Spleen (tissue), 7 donors: Measurements from ENCODE around the gene DTD1.

Experiments used
- POLR2A ChIP-seq, 3 donors: fragments of 450-650 bp; IDR thresholded peaks; one replicate each; pipeline ENCODE4 v1.5.1; 2017; ENCODE audit warnings: antibody characterized with exemption in 3 of 3, mild to moderate bottlenecking in 1 of 3
- POLR2AphosphoS5 ChIP-seq, 3 donors: sonication (generic); formaldehyde crosslinking; IDR thresholded peaks; one replicate each; pipeline ENCODE4 v1.5.1; 2017; ENCODE audit warnings: antibody characterized with exemption in 3 of 3
- TF ChIP-seq, protein P1 (sequence below), 11 experiments: fragments of 200-600 bp in 7 of 11; fragments of 450-650 bp in 4 of 11; sonication (generic) in 4 of 11; IDR thresholded peaks in 8 of 11; conservative IDR thresholded peaks in 3 of 11; 1 replicate in 7 of 11; 2 replicates in 4 of 11; pipeline versions ENCODE4 v1.4.0 to v1.8.0; 2016 to 2021; ENCODE audit warnings: antibody characterized with exemption in 11 of 11, inconsistent platforms in 4 of 11, mild to moderate bottlenecking in 1 of 11
- donor health status: DM: no; HTN: no; CAD: no; lungs with moderate emphysema.
- donor health status: DM: no; HTN: no; CAD: no.
- donor health status: DM: no; HTN: no; CAD: no.

DNA sequence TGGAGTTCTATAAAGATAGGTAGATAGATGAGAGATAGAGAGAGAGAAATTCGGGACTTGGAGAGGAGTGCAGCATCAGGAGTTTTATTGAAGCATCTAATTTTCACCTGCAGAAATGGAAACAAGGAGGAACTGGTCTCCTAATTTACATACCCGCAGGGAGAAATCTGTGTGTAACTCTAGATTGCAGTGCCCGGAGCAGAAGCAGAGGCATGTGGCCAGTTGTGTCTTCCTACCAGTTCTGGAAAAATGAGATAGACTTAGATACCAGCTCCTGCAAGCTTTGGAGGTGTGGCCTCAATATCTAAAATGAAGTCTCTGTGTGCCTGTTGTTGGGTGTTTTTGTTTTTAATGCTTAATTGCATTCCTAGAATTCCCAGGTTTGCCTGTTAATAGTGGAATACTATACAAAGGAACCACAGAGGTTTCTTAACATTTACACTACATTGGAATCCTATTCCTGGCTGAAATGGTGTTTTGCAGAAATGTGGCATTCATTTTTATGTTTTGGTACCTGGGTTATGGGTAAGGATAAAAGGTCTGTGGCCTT lies 57.4 kb downstream of the DTD1 start:
- TF ChIP-seq POLR2AphosphoS5 (IDR thresholded peaks at IDR 0.05) (no peak), POLR2A (IDR thresholded peaks at IDR 0.05) (no peak)
- TF ChIP-seq, protein P1, sequence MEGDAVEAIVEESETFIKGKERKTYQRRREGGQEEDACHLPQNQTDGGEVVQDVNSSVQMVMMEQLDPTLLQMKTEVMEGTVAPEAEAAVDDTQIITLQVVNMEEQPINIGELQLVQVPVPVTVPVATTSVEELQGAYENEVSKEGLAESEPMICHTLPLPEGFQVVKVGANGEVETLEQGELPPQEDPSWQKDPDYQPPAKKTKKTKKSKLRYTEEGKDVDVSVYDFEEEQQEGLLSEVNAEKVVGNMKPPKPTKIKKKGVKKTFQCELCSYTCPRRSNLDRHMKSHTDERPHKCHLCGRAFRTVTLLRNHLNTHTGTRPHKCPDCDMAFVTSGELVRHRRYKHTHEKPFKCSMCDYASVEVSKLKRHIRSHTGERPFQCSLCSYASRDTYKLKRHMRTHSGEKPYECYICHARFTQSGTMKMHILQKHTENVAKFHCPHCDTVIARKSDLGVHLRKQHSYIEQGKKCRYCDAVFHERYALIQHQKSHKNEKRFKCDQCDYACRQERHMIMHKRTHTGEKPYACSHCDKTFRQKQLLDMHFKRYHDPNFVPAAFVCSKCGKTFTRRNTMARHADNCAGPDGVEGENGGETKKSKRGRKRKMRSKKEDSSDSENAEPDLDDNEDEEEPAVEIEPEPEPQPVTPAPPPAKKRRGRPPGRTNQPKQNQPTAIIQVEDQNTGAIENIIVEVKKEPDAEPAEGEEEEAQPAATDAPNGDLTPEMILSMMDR (IDR thresholded peaks at IDR 0.05 in 8 of 11, conservative IDR thresholded peaks at IDR 0.05 in 3 of 11): no peak
